ENCODE data around the gene MAPK1. TPM values are rescaled to one million over a fixed set of nuclear protein-coding genes. Genes with fewer than 3 reads are reported as not detected.
"Not testable (repeated sequence)": the region's sequence is repeated elsewhere in the genome, so short reads cannot be mapped to it uniquely, and the experiment has no call there.

Gene MAPK1
- total RNA-seq, 1 donor from 2014 or later: 149 TPM

DNA sequence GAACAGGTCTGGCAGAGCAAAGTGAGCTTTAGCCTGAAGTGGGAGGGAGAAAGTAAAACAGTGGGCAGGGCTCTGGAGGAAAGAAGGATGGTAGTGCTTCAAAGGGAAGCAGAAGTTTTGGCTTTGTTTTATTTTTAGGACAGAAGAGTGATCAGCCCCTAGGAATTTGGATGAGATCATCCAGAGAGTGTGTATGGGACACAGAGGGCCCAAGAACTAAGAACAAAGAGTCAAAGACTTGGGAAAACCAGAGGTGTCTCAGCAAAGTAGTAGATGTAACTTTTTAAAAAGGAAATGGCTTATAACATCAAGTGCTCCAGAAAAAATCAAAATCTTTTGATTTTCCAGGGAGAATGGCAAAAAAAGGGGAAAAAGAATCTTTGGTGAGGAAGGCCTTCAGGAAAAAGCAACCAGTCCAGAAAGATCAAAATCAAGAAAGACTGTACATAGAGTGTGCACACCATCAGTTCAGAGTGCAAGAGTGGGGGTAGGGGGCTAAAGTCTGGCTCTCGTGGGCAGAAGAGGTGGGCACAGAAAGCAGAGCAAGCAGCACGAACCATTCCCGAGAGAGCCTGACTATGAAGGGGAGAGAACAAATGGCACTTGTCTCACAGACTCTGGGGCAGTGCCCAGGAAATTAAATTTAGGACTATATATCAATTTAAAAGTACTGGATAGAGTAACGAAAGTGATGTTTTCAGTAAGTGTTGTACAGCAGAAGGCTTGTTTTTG, 30.0 kb downstream of the MAPK1 start:
- peak overlapping the region; percentile 48 for H3K27ac Mint-ChIP-seq
- TF ChIP-seq CTCF (IDR thresholded peaks at IDR 0.05): no peak
- H3K4me1 Mint-ChIP-seq: peaks cover 59% of the 10 kb centered on the region
- ChIA-PET POLR2A (no interaction called here), CTCF (no interaction called here)
- no peaks in the 10 kb centered on the region for H3K9me3 Mint-ChIP-seq
- peaks cover 3% of the 10 kb centered on the region for H3K36me3 Mint-ChIP-seq (ENCODE audit: low read depth)
- ATAC-seq (ENCODE audit: low read depth) (no peak), DNase-seq (no peak)
- intact Hi-C loops (cut with micrococcal nuclease): no loop called here
- H3K4me3 Mint-ChIP-seq: no peak overlapping the region
- no peaks in the 10 kb centered on the region for H3K27me3 Mint-ChIP-seq

DNA sequence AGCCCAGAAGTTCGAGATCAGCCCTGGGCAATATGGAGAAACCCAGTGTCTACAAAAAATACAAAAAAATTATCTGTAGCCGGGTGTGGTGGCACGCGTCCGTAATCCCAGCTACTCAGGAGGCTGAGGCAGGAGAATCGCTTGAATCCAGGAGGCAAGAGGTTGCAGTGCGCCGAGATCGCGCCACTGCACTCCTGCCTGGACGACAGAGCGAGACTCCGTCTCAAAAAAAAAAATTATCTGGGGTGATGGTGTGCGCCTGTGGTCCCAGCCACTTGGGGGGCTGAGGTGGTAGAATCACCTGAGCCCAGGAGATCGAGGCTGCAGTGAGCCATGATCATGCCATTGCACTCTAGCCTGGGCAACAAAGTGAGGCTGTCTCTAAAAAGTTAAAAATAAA, 31.0 kb downstream of the MAPK1 start:
- intact Hi-C loops (cut with micrococcal nuclease); H3K27me3 Mint-ChIP-seq; DNase-seq; ATAC-seq (ENCODE audit: low read depth); H3K9me3 Mint-ChIP-seq; H3K27ac Mint-ChIP-seq; H3K4me3 Mint-ChIP-seq; CTCF ChIA-PET; H3K36me3 Mint-ChIP-seq (ENCODE audit: low read depth): not testable (repeated sequence)
- H3K4me1 Mint-ChIP-seq: peaks cover 67% of the 10 kb centered on the region
- POLR2A ChIA-PET: interaction anchor here (0.6 kb wide), 1 partner anchor 58 kb away, joined by 4 read pairs; no protein-coding TSS in a partner anchor

DNA sequence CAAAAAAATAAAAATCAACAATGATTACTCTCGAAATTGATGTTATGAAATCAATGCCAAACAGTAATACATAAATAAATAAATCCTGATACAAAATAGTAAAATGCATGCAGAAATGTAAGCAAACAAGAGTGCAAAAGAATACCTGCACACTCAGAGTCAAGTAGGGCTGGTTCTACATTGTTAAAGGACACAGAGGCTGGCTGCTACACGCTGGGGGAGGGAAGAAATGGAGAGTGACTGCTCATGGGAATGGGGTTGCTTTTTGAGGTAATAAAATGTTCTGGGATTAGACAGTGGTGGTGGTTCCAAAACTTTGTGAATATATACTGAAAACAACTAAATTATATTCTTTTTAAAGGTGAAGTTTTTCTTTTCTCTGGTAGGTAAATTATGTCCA, 32.1 kb downstream of the MAPK1 start:
- peak overlapping the region; percentile 33 for H3K4me3 Mint-ChIP-seq
- ChIA-PET POLR2A (interaction anchor here (1.8 to 2.8 kb wide), 2 partner anchors 10 to 32 kb away, joined by 8 to 13 read pairs; partner anchors contain the start of gene MAPK1), CTCF (interaction anchor here (0.9 kb wide), 1 partner anchor 9 kb away, joined by 3 read pairs; no protein-coding TSS in a partner anchor)
- TF ChIP-seq CTCF (IDR thresholded peaks at IDR 0.05): no peak
- no peaks in the 10 kb centered on the region for H3K27me3 Mint-ChIP-seq
- H3K27ac Mint-ChIP-seq: peak overlapping the region; percentile 75
- DNase-seq: no peak
- peaks cover 71% of the 10 kb centered on the region for H3K4me1 Mint-ChIP-seq
- ATAC-seq (ENCODE audit: low read depth): no peak
- intact Hi-C loops (cut with micrococcal nuclease): loop anchor here (1.0 kb wide), 1 partner anchor 19 kb away; no protein-coding TSS in a partner anchor
- H3K36me3 Mint-ChIP-seq (ENCODE audit: low read depth): peaks cover 5% of the 10 kb centered on the region
- H3K9me3 Mint-ChIP-seq: no peaks in the 10 kb centered on the region

GRCh38 chr22:21834869-21835268, 32.6 kb downstream of the MAPK1 start:
- Mint-ChIP-seq H3K4me3 (peak overlapping the region; percentile 33), H3K27me3 (no peaks in the 10 kb centered on the region), H3K9me3 (no peaks in the 10 kb centered on the region), H3K36me3 (ENCODE audit: low read depth) (peaks cover 5% of the 10 kb centered on the region), H3K4me1 (peaks cover 73% of the 10 kb centered on the region), H3K27ac (peak overlapping the region; percentile 75)
- ChIA-PET CTCF (interaction anchor here (0.9 kb wide), 1 partner anchor 9 kb away, joined by 3 read pairs; no protein-coding TSS in a partner anchor), POLR2A (interaction anchor here (1.8 to 2.8 kb wide), 2 partner anchors 10 to 33 kb away, joined by 8 to 13 read pairs; partner anchors contain the start of gene MAPK1)
- intact Hi-C loops (cut with micrococcal nuclease): loop anchor here (1.0 to 5.0 kb wide), 2 partner anchors 19 to 32 kb away; partner anchors contain the start of gene MAPK1
- no peak for TF ChIP-seq CTCF (IDR thresholded peaks at IDR 0.05)
- DNase-seq (peak; percentile 27), ATAC-seq (ENCODE audit: low read depth) (peak; percentile 86)

DNA sequence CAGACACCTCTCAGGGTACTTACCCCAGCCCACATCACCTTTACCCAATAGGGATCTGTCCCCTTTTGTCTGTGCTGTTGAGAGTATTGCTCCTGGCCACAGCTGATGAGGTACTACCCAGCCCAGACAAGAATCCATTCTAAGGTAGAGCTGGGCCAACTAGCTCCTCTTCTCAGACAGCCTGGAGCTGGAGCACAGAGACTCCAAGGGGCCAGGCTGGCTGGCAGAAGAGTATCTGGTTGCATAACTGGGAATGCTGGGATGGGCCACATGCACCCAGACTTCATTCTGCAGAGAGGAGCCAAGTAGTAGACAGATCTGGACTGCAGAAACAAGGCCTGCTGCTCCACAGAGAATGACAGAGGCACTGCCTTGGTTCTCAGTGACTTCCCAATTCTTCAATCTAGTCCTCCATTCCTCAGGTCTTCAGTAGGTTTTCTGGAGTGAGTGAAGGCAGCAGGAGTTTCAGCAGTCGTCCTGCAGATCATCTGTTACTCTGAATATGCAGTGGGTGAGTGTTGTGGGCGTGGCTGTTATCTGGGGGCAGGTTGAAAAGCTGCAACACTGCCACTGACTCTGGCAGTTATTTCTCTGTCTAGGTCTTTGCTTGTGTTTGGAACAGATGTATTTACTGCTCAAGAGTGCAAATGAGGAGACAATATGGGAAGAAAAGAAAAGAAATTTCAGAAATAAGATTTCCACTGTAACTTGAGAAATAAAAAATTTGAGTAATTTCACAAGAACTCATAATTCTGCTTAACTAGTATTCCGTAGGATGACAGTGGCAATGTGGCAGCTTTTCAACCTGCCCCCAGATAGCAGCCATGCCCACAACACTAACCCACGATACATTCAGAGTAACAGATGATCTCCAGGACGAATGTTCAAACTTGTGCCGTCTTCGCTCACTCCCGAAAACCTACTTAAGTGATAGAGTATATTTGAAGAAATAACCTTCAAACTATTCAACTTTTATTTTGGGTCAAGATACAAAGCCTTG, 34.9 kb downstream of the MAPK1 start:
- Mint-ChIP-seq H3K4me1 (peaks cover 78% of the 10 kb centered on the region), H3K9me3 (no peaks in the 10 kb centered on the region), H3K4me3 (no peak overlapping the region), H3K27ac (peak overlapping the region; percentile 27), H3K36me3 (ENCODE audit: low read depth) (peaks cover 7% of the 10 kb centered on the region), H3K27me3 (no peaks in the 10 kb centered on the region)
- ChIA-PET POLR2A (interaction anchor here (1.6 kb wide), 1 partner anchor 35 kb away, joined by 3 read pairs; the partner anchor contains the start of gene MAPK1), CTCF (no interaction called here)
- intact Hi-C loops (cut with micrococcal nuclease): loop anchor here (5.0 kb wide), 1 partner anchor 35 kb away; the partner anchor contains the start of gene MAPK1
- no peak for DNase-seq
- no peak for TF ChIP-seq CTCF (IDR thresholded peaks at IDR 0.05)
- no peak for ATAC-seq (ENCODE audit: low read depth)
